ES-I3 (cell line): ENCODE measurements around the gene CPNE7.
"Not testable (repeated sequence)": the region's sequence is repeated elsewhere in the genome, so short reads cannot be mapped to it uniquely, and the experiment has no call there.

ENCODE experiments used
- H3K36me3 ChIP-seq: 2 replicates; pipeline ENCODE4 v1.6.1; 2013; ENCODE audit warnings: mild to moderate bottlenecking, low read length, control low read depth, moderate library complexity; ENCODE audit not compliant: insufficient read depth
- H3K4me1 ChIP-seq: 2 replicates; pipeline ENCODE4 v1.6.1; 2013; ENCODE audit warnings: mild to moderate bottlenecking, control low read depth, low read length; ENCODE audit not compliant: insufficient read depth
- H3K9ac ChIP-seq: 2 replicates; pipeline ENCODE4 v1.6.1; 2013; ENCODE audit warnings: low read depth, mild to moderate bottlenecking, low read length, moderate library complexity
- H3K9me3 ChIP-seq: 2 replicates; pipeline ENCODE4 v1.6.1; 2013; ENCODE audit warnings: mild to moderate bottlenecking, low read length, moderate library complexity; ENCODE audit not compliant: control insufficient read depth, insufficient read depth

Gene CPNE7

GRCh38 chr16:89579351-89579750 lies 3.8 kb downstream of the CPNE7 start:
- peaks cover 3% of the 10 kb centered on the region; the same call in 1 of the 2 replicates for H3K36me3 ChIP-seq
- H3K9me3 ChIP-seq: no peaks in the 10 kb centered on the region
- H3K9ac ChIP-seq: no peak overlapping the region
- peaks cover 1% of the 10 kb centered on the region; the same call in 1 of the 2 replicates for H3K4me1 ChIP-seq

GRCh38 chr16:89581045-89581695 lies 5.6 kb downstream of the CPNE7 start:
- no peaks in the 10 kb centered on the region for H3K9me3 ChIP-seq
- no peak overlapping the region for H3K9ac ChIP-seq
- H3K4me1 ChIP-seq: no peaks in the 10 kb centered on the region; the same call in 1 of the 2 replicates
- H3K36me3 ChIP-seq: peaks cover 3% of the 10 kb centered on the region; the same call in 1 of the 2 replicates

- peaks cover 3% of the 10 kb centered on the region; the same call in 1 of the 2 replicates for H3K36me3 ChIP-seq
- no peak overlapping the region for H3K9ac ChIP-seq
- H3K9me3 ChIP-seq: no peaks in the 10 kb centered on the region
- no peaks in the 10 kb centered on the region; the same call in 1 of the 2 replicates for H3K4me1 ChIP-seq
Measured at GRCh38 chr16:89581861-89582563, 6.5 kb downstream of the CPNE7 start.

- Histone ChIP-seq H3K9ac (no peak overlapping the region), H3K36me3 (peaks cover 3% of the 10 kb centered on the region; the same call in 1 of the 2 replicates), H3K4me1 (no peaks in the 10 kb centered on the region; the same call in 1 of the 2 replicates), H3K9me3 (no peaks in the 10 kb centered on the region)
Measured at GRCh38 chr16:89582614-89583196, 7.1 kb downstream of the CPNE7 start.

GRCh38 chr16:89583197-89583894 lies 7.8 kb downstream of the CPNE7 start:
- no peak overlapping the region for H3K9ac ChIP-seq
- H3K9me3 ChIP-seq: no peaks in the 10 kb centered on the region; the same call in 1 of the 2 replicates
- H3K36me3 ChIP-seq: peaks cover 3% of the 10 kb centered on the region; the same call in 1 of the 2 replicates
- no peaks in the 10 kb centered on the region; the same call in 1 of the 2 replicates for H3K4me1 ChIP-seq

- no peaks in the 10 kb centered on the region; the same call in 1 of the 2 replicates for H3K4me1 ChIP-seq
- H3K36me3 ChIP-seq: peaks cover 2% of the 10 kb centered on the region; the same call in 1 of the 2 replicates
- no peaks in the 10 kb centered on the region; the same call in 1 of the 2 replicates for H3K9me3 ChIP-seq
- H3K9ac ChIP-seq: no peak overlapping the region
Measured at GRCh38 chr16:89583895-89584644, 8.5 kb downstream of the CPNE7 start.

GRCh38 chr16:89584768-89585549 lies 9.4 kb downstream of the CPNE7 start:
- H3K9ac ChIP-seq: no peak overlapping the region
- H3K4me1 ChIP-seq: no peaks in the 10 kb centered on the region; the same call in 1 of the 2 replicates
- H3K36me3 ChIP-seq: no peaks in the 10 kb centered on the region
- no peaks in the 10 kb centered on the region; the same call in 1 of the 2 replicates for H3K9me3 ChIP-seq

GRCh38 chr16:89586218-89586617 lies 10.7 kb downstream of the CPNE7 start:
- Histone ChIP-seq H3K36me3 (no peaks in the 10 kb centered on the region), H3K9me3 (no peaks in the 10 kb centered on the region; the same call in 1 of the 2 replicates), H3K9ac (no peak overlapping the region), H3K4me1 (no peaks in the 10 kb centered on the region; the same call in 1 of the 2 replicates)

- H3K4me1 ChIP-seq: no peaks in the 10 kb centered on the region; the same call in 1 of the 2 replicates
Measured at GRCh38 chr16:89586853-89587252, 11.3 kb downstream of the CPNE7 start.

GRCh38 chr16:89587676-89588075 lies 12.1 kb downstream of the CPNE7 start:
- H3K9ac ChIP-seq, H3K36me3 ChIP-seq, H3K4me1 ChIP-seq, H3K9me3 ChIP-seq: not testable (repeated sequence)

More at GRCh38 chr16:89586853-89587252, 11.3 kb downstream of the CPNE7 start:
- Histone ChIP-seq H3K9ac (no peak overlapping the region), H3K36me3 (no peaks in the 10 kb centered on the region), H3K9me3 (no peaks in the 10 kb centered on the region; the same call in 1 of the 2 replicates)

GRCh38 chr16:89588413-89589109 lies 13.0 kb downstream of the CPNE7 start:
- Histone ChIP-seq H3K4me1 (no peaks in the 10 kb centered on the region), H3K36me3 (no peaks in the 10 kb centered on the region), H3K9me3 (no peaks in the 10 kb centered on the region; the same call in 1 of the 2 replicates), H3K9ac (no peak overlapping the region)

GRCh38 chr16:89589241-89589926 lies 13.8 kb downstream of the CPNE7 start:
- Histone ChIP-seq H3K36me3 (no peaks in the 10 kb centered on the region), H3K9me3 (no peaks in the 10 kb centered on the region; the same call in 1 of the 2 replicates), H3K9ac (no peak overlapping the region), H3K4me1 (no peaks in the 10 kb centered on the region)
